Suprapubic skin (tissue), 3 donors: ENCODE data around the gene RHOT1.

Experiments used
- POLR2A ChIP-seq, 2 donors: fragments of 450-650 bp; IDR thresholded peaks; one replicate each; pipeline ENCODE4 v1.6.1; 2017; ENCODE audit warnings: antibody characterized with exemption in 2 of 2, mild to moderate bottlenecking in 2 of 2, moderate library complexity in 2 of 2
- TF ChIP-seq, protein P1 (sequence below), 2 donors: fragments of 200-600 bp in 1 of 2; fragments of 450-650 bp in 1 of 2; sonication (generic) in 1 of 2; IDR thresholded peaks; one replicate each; pipeline ENCODE4 v1.5.1; 2016 to 2019; ENCODE audit warnings: antibody characterized with exemption in 2 of 2, mild to moderate bottlenecking in 1 of 2, moderate library complexity in 1 of 2

DNA sequence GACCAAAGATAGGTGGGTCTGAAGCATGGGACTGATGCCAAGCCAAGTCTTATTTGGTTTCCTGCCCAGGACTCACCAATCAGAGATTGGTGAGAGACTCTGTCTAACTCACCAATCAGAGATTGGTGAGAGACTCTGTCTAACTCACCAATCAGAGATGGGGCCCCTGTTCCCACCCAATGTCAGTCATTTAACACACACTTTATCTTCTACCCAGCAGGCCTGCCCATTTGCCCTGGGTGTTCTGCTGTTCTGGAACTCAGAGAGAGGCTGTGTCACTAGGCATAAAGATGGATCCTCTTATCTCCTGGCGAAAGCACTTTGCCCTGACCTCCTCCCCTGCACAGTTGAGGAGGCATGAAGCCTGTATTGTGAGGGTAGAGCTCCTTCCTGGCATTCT lies 5.4 kb upstream of the RHOT1 start:
- TF ChIP-seq, protein P1, sequence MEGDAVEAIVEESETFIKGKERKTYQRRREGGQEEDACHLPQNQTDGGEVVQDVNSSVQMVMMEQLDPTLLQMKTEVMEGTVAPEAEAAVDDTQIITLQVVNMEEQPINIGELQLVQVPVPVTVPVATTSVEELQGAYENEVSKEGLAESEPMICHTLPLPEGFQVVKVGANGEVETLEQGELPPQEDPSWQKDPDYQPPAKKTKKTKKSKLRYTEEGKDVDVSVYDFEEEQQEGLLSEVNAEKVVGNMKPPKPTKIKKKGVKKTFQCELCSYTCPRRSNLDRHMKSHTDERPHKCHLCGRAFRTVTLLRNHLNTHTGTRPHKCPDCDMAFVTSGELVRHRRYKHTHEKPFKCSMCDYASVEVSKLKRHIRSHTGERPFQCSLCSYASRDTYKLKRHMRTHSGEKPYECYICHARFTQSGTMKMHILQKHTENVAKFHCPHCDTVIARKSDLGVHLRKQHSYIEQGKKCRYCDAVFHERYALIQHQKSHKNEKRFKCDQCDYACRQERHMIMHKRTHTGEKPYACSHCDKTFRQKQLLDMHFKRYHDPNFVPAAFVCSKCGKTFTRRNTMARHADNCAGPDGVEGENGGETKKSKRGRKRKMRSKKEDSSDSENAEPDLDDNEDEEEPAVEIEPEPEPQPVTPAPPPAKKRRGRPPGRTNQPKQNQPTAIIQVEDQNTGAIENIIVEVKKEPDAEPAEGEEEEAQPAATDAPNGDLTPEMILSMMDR (IDR thresholded peaks at IDR 0.05): no peak
- TF ChIP-seq POLR2A (IDR thresholded peaks at IDR 0.05): no peak
